HepG2 (cell line): ENCODE data around the gene TBC1D10B. TPM values are rescaled to one million over a fixed set of nuclear protein-coding genes. Genes with fewer than 3 reads are reported as not detected.

Experiments
- AGO2 ChIP-seq: fragments of 200-400 bp; formaldehyde crosslinking; optimal IDR thresholded peaks from 2 replicates; pipeline ENCODE3; 2017; ENCODE audit warnings: mild to moderate bottlenecking, low read depth, low read length, moderate library complexity
- THRA ChIP-seq: sonication (generic); formaldehyde crosslinking; IDR thresholded peaks from 2 replicates; pipeline ENCODE4 v1.4.0; 2020; ENCODE audit warnings: missing genetic modification reagents, borderline replicate concordance
- ZBTB21 ChIP-seq: sonication (generic); formaldehyde crosslinking; IDR thresholded peaks from 2 replicates; pipeline ENCODE4 v1.4.0; 2020; ENCODE audit warnings: missing genetic modification reagents
- ZBTB39 ChIP-seq: sonication (generic); formaldehyde crosslinking; IDR thresholded peaks from 2 replicates; pipeline ENCODE4 v1.5.0; 2020; ENCODE audit warnings: missing genetic modification reagents
- ZBTB4 ChIP-seq: sonication (generic); formaldehyde crosslinking; IDR thresholded peaks from 2 replicates; pipeline ENCODE4 v1.4.0; 2020; ENCODE audit warnings: missing genetic modification reagents, mild to moderate bottlenecking, borderline replicate concordance
- ZFP91 ChIP-seq: sonication (generic); formaldehyde crosslinking; IDR thresholded peaks from 2 replicates; pipeline ENCODE4 v1.9.0; 2022; ENCODE audit warnings: missing genetic modification reagents, mild to moderate bottlenecking, borderline replicate concordance
- ZGPAT ChIP-seq: IDR thresholded peaks from 2 replicates; pipeline ENCODE4 v1.6.1; 2016; ENCODE audit warnings: mild to moderate bottlenecking
- ZHX1 ChIP-seq: sonication (generic); formaldehyde crosslinking; IDR thresholded peaks from 2 replicates; pipeline ENCODE4 v1.8.1; 2022; ENCODE audit warnings: low read depth, mild to moderate bottlenecking, missing genetic modification reagents
- ZNF710 ChIP-seq: sonication (generic); formaldehyde crosslinking; IDR thresholded peaks from 2 replicates; pipeline ENCODE4 v1.5.0; 2020; ENCODE audit warnings: mild to moderate bottlenecking, missing genetic modification reagents, borderline replicate concordance
- ZSCAN25 ChIP-seq: sonication (generic); formaldehyde crosslinking; IDR thresholded peaks from 2 replicates; pipeline ENCODE4 v1.8.0; 2022; ENCODE audit warnings: mild to moderate bottlenecking, missing genetic modification reagents
- polyA plus RNA-seq, 8 experiments: library from polyadenylated mRNA; depleted of rRNA in 3 of 8; stranded (reverse) in 7 of 8; unstranded in 1 of 8; fragments of >200 nt; fragmentation: Illumina TruSeq in 4 of 8; extraction: Trizol in 4 of 8; gene quantifications; 2 replicates each; pipeline versions ENCODE4 v1.2.1 to v1.2.3, GENCODE V29; 2011 to 2016; ENCODE audit warnings: low read depth in 4 of 8, missing spikeins in 1 of 8, mixed read lengths in 1 of 8; ENCODE audit not compliant: insufficient read depth in 1 of 8
- total RNA-seq, 5 experiments: library from RNA; depleted of rRNA; stranded (reverse); fragments of >200 nt; fragmentation: Illumina TruSeq; extraction: Trizol; gene quantifications; 2 replicates each; pipeline ENCODE4 v1.2.3, GENCODE V29; 2016; ENCODE audit warnings: low read depth in 1 of 5

TBC1D10B gene
- total and polyA plus RNA-seq, 2 of the 13 experiments (the other 11 are each of a cell fraction or from before 2014, with no cell fraction given), result 15.7 to 24.8 TPM

- TF ChIP-seq ZBTB39 (CRISPR knock-in tag) (no peak), ZBTB21 (CRISPR knock-in tag) (0 out of 2 replicates have a peak, but pooled peaks have one; percentile 25), ZGPAT (CRISPR knock-in tag) (peak; percentile 36; the same call in 1 of the 2 replicates), ZNF710 (no peak), ZFP91 (peak; percentile 83), AGO2 (no peak), ZBTB4 (peak; percentile 59; the same call in 1 of the 2 replicates), ZSCAN25 (CRISPR knock-in tag) (peak; percentile 57), THRA (CRISPR knock-in tag) (peak; percentile 92; the same call in 1 of the 2 replicates), ZHX1 (CRISPR knock-in tag) (no peak)
These were observed 34.5 kb downstream of the TBC1D10B start (continued) for GRCh38 chr16:30335598-30336474.
